HG03196 (cell line): Measurements from ENCODE around the gene ODF2.
A peak's percentile ranks its signal among the peaks of the same experiment; 100 is the strongest.
"Not testable (repeated sequence)": the region's sequence is repeated elsewhere in the genome, so short reads cannot be mapped to it uniquely, and the experiment has no call there.

Experiments used
- ATAC-seq: cut with Tn5 transposase; IDR thresholded peaks from one replicate; pipeline ENCODE4 v1.9.1; 2021; ENCODE audit not compliant: unreplicated experiment

ODF2 gene

GRCh38 chr9:128455849-128456612 is at the start of gene ODF2:
Gene ODF2, plus strand, starts transcription at chr9:128456006. Its CDS starts 86 bp downstream, at chr9:128456092.
- peak; percentile 92 for ATAC-seq

GRCh38 chr9:128406848-128407391 is 48.9 kb upstream of the ODF2 start:
- no peak for ATAC-seq

GRCh38 chr9:128408963-128409431 is 46.8 kb upstream of the ODF2 start:
- ATAC-seq, result no peak

GRCh38 chr9:128409450-128409849 is 46.4 kb upstream of the ODF2 start:
- no peak for ATAC-seq

- ATAC-seq, result no peak
These were observed 45.8 kb upstream of the ODF2 start for GRCh38 chr9:128409978-128410377.

- no peak for ATAC-seq
These were observed 44.3 kb upstream of the ODF2 start for GRCh38 chr9:128411364-128412119.

GRCh38 chr9:128412120-128412790 is 43.6 kb upstream of the ODF2 start:
- no peak for ATAC-seq

- not testable (repeated sequence) for ATAC-seq
These were observed 42.1 kb upstream of the ODF2 start for GRCh38 chr9:128413728-128414127.

GRCh38 chr9:128414461-128414860 is 41.3 kb upstream of the ODF2 start:
- ATAC-seq, result no peak

- ATAC-seq, result no peak
These were observed 40.5 kb upstream of the ODF2 start for GRCh38 chr9:128415281-128415680.

GRCh38 chr9:128416014-128416413 is 39.8 kb upstream of the ODF2 start:
- no peak for ATAC-seq

- no peak for ATAC-seq
These were observed 39.3 kb upstream of the ODF2 start for GRCh38 chr9:128416432-128417019.

- ATAC-seq, result no peak
These were observed 36.5 kb upstream of the ODF2 start for GRCh38 chr9:128419061-128419925.

GRCh38 chr9:128420060-128420650 is 35.7 kb upstream of the ODF2 start:
- peak; percentile 67 for ATAC-seq

- ATAC-seq, result peak; percentile 54
These were observed 34.9 kb upstream of the ODF2 start, which contains the start of gene CERCAM for GRCh38 chr9:128420651-128421481. Gene CERCAM, plus strand, starts transcription at chr9:128420857. Its CDS starts 21 bp downstream, at chr9:128420878.

GRCh38 chr9:128421482-128421996 is 34.3 kb upstream of the ODF2 start:
- no peak for ATAC-seq

GRCh38 chr9:128422022-128422782 is 33.6 kb upstream of the ODF2 start:
- not testable (repeated sequence) for ATAC-seq

- no peak for ATAC-seq
These were observed 33.0 kb upstream of the ODF2 start for GRCh38 chr9:128422783-128423150.
